PC-9 (cell line): ENCODE results near the gene CRTC1.

Experiments used
- EZH2 ChIP-seq: fragments of 200-600 bp; sonication (generic); IDR thresholded peaks from 2 replicates; pipeline ENCODE4 v1.8.0; 2017; ENCODE audit warnings: antibody characterized with exemption, low read depth
- TF ChIP-seq, protein P1 (sequence below): fragments of 200-600 bp; sonication (generic); conservative IDR thresholded peaks from 2 replicates; pipeline ENCODE4 v1.6.1; 2017; ENCODE audit warnings: mixed run types, antibody characterized with exemption, mild to moderate bottlenecking, moderate library complexity

DNA sequence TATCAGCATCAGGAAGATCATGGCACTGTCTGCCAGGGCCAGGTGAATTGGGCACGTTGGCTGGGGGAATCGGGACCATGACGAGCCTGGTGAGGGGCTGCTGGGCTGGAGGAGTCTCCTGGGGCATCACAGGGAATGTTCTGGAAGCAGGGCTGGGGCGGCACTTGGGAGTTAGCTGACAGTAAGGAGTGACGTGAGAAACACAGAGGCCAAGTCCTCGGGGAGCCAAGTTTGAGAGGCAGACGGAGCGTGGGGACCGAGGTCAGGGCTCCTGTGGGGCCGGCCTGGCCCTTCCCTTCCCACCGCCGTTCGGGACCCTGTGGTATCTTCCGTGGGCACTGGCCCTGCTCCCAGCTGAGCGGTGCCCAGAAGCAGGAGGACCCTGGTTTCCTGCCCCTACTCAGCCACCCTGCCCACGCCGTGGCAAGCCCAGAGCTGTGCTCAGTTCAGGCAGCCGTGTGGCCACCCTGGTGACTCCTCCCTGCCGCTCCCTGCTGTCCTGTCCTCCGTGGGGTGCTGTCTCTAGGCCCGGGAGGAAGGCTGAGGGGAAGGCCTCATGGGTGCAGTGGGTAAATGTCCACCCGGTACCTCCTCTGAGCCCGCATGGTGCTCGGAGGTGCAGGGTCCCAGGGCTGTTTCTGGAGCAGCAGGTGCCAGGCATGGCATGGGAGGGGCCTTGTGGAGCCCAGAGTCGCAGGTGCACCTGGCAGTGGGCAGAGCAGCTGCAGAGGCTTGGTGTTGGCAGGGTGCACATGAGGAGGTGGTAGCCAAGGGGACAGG is 25.2 kb downstream of the CRTC1 start:
- TF ChIP-seq, protein P1, sequence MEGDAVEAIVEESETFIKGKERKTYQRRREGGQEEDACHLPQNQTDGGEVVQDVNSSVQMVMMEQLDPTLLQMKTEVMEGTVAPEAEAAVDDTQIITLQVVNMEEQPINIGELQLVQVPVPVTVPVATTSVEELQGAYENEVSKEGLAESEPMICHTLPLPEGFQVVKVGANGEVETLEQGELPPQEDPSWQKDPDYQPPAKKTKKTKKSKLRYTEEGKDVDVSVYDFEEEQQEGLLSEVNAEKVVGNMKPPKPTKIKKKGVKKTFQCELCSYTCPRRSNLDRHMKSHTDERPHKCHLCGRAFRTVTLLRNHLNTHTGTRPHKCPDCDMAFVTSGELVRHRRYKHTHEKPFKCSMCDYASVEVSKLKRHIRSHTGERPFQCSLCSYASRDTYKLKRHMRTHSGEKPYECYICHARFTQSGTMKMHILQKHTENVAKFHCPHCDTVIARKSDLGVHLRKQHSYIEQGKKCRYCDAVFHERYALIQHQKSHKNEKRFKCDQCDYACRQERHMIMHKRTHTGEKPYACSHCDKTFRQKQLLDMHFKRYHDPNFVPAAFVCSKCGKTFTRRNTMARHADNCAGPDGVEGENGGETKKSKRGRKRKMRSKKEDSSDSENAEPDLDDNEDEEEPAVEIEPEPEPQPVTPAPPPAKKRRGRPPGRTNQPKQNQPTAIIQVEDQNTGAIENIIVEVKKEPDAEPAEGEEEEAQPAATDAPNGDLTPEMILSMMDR: no peak
- TF ChIP-seq EZH2: no peak
